ENCODE data around the gene CDH16. TPM values are rescaled to one million over a fixed set of nuclear protein-coding genes. Genes with fewer than 3 reads are reported as not detected.
A peak's percentile ranks its signal among the peaks of the same experiment; 100 is the strongest.

The CDH16 gene
- total and polyA plus RNA-seq, 2 of the 13 experiments (the other 11 are each of a cell fraction or from before 2014, with no cell fraction given): 2.7 to 3.9 TPM

GRCh38 chr16:66934138-66934838 is 15.6 kb upstream of the CDH16 start, which contains the start of gene CIAO2B (continued):
- no peak for TF ChIP-seq CEBPB (IDR thresholded peaks at IDR 0.05; ENCODE audit: borderline replicate concordance, low read depth, low read length)
- no peak for TF ChIP-seq SKI (IDR thresholded peaks at IDR 0.05; ENCODE audit: partially characterized antibody)
- TF ChIP-seq MED8 (CRISPR knock-in tag; IDR thresholded peaks at IDR 0.05; ENCODE audit: insufficient replicate concordance): peak; percentile 93
- peak; percentile 100 for TF ChIP-seq SAP130 (CRISPR knock-in tag; IDR thresholded peaks at IDR 0.05; ENCODE audit: low read depth)
- TF ChIP-seq ZNF484 (CRISPR knock-in tag; IDR thresholded peaks at IDR 0.05; ENCODE audit: borderline replicate concordance, low read depth): peak; percentile 71; the same call in 1 of the 2 replicates
- peak; percentile 93 for TF ChIP-seq CCDC6 (CRISPR knock-in tag; IDR thresholded peaks at IDR 0.05)
- peak; percentile 79; the same call in 1 of the 2 replicates for TF ChIP-seq ZBTB43 (CRISPR knock-in tag; conservative IDR thresholded peaks at IDR 0.05)
- TF ChIP-seq GRHL1 (CRISPR knock-in tag; conservative IDR thresholded peaks at IDR 0.05): no peak
- TF ChIP-seq DDIT3 (CRISPR knock-in tag; IDR thresholded peaks at IDR 0.05): no peak
- TF ChIP-seq TEAD3 (CRISPR knock-in tag; optimal IDR thresholded peaks at IDR 0.05; ENCODE audit: borderline replicate concordance): peak; percentile 72
- TF ChIP-seq CSRNP2 (CRISPR knock-in tag; conservative IDR thresholded peaks at IDR 0.05; ENCODE audit: low read depth): no peak
- peak; percentile 92 for TF ChIP-seq ZNF331 (CRISPR knock-in tag; IDR thresholded peaks at IDR 0.05)
- no peak for TF ChIP-seq ZBTB4 (CRISPR knock-in tag; IDR thresholded peaks at IDR 0.05; ENCODE audit: borderline replicate concordance)
- TF ChIP-seq KLF13 (CRISPR knock-in tag; IDR thresholded peaks at IDR 0.05): 0 out of 2 replicates have a peak, but pooled peaks have one; percentile 41
- peak; percentile 34; the same call in 1 of the 2 replicates for TF ChIP-seq PHF21A (CRISPR knock-in tag; IDR thresholded peaks at IDR 0.05)
- TF ChIP-seq ZNF747 (CRISPR knock-in tag; IDR thresholded peaks at IDR 0.05; ENCODE audit: borderline replicate concordance): no peak
- peak; percentile 94 for TF ChIP-seq NRL (CRISPR knock-in tag; IDR thresholded peaks at IDR 0.05; ENCODE audit: borderline replicate concordance)
- peak; percentile 64; the same call in 1 of the 2 replicates for TF ChIP-seq TEAD2 (CRISPR knock-in tag; IDR thresholded peaks at IDR 0.05)
- TF ChIP-seq ZNF660 (CRISPR knock-in tag; IDR thresholded peaks at IDR 0.05; ENCODE audit: borderline replicate concordance, low read depth): no peak

All from HepG2 (cell line).